Measurements from ENCODE around the gene ENTPD2. TPM values are rescaled to one million over a fixed set of nuclear protein-coding genes. Genes with fewer than 3 reads are reported as not detected.

The ENTPD2 gene
- total RNA-seq, 1 experiment from 2014 or later, result 32.5 TPM

DNA sequence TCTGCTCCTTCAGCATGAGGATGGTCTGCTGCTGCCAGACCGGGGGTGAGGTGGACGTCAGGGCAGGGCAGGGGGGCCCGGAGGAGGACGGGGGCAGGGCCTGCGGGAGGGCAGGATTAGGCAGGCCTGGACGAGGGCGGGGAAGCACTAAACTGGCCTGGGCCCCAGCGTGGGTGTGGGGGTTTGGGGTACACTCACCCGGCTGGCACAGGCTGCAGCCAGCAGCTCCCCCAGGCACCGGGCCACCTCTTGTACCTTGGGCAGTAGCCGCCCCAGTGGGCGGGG lies 11.0 kb upstream of the ENTPD2 start:
- TF ChIP-seq YY1 (IDR thresholded peaks at IDR 0.05; ENCODE audit: extremely low read depth, insufficient replicate concordance, low read depth, low read length), result no peak
- TF ChIP-seq POLR2A (IDR thresholded peaks at IDR 0.05; ENCODE audit: borderline replicate concordance, extremely low read depth, insufficient read depth, insufficient read length), result no peak
- no peak for TF ChIP-seq EGR1 (IDR thresholded peaks at IDR 0.05; ENCODE audit: low read depth)
- TF ChIP-seq EZH2phosphoT487 (IDR thresholded peaks at IDR 0.05; ENCODE audit: borderline replicate concordance), result no peak
- TF ChIP-seq POLR2AphosphoS5 (IDR thresholded peaks at IDR 0.05; ENCODE audit: low read depth, low read length), result no peak
- no peak for TF ChIP-seq SIN3A (IDR thresholded peaks at IDR 0.05; ENCODE audit: low read depth)
- TF ChIP-seq MAX (IDR thresholded peaks at IDR 0.05), result no peak
- no peak for TF ChIP-seq SRF (IDR thresholded peaks at IDR 0.05; ENCODE audit: low read depth)
- TF ChIP-seq FOSL1 (IDR thresholded peaks at IDR 0.05; ENCODE audit: low read depth), result no peak
- no peak for TF ChIP-seq ZNF274 (IDR thresholded peaks at IDR 0.05; ENCODE audit: low read depth, low read length)
- TF ChIP-seq CBX3 (IDR thresholded peaks at IDR 0.05; ENCODE audit: low read depth), result no peak
- no peak for TF ChIP-seq ATF3 (IDR thresholded peaks at IDR 0.05)
- TF ChIP-seq RAD21 (IDR thresholded peaks at IDR 0.05; ENCODE audit: low read depth), result no peak
- no peak for TF ChIP-seq ELF1 (IDR thresholded peaks at IDR 0.05; ENCODE audit: borderline replicate concordance, low read depth)
- no peak for TF ChIP-seq ZFX (IDR thresholded peaks at IDR 0.05)
- TF ChIP-seq SP1 (IDR thresholded peaks at IDR 0.05; ENCODE audit: low read depth), result no peak
- no peak for TF ChIP-seq JUND (IDR thresholded peaks at IDR 0.05)
- TF ChIP-seq REST (IDR thresholded peaks at IDR 0.05; ENCODE audit: low read depth), result no peak
- no peaks in the 10 kb centered on the region for H3K9me2 ChIP-seq (ENCODE audit: insufficient read depth)
- no peak for ATAC-seq
- no peak overlapping the region for H2AFZ ChIP-seq (ENCODE audit: low read depth, low read length, poor library complexity, severe bottlenecking)
- no peak overlapping the region for H3K9ac ChIP-seq (ENCODE audit: low read length)
- CTCF ChIA-PET, result interaction anchor here (1.9 kb wide), 1 partner anchor 12 kb away, joined by 5 read pairs; no protein-coding TSS in a partner anchor
- intact Hi-C loops (cut with micrococcal nuclease), result loop anchor here (1.0 kb wide), 1 partner anchor 15 kb away; no protein-coding TSS in a partner anchor
- H3K4me1 ChIP-seq (ENCODE audit: control insufficient read depth in 1 of 2, insufficient read depth in 2 of 2, low read length in 2 of 2), result peaks cover 13 to 30% of the 10 kb centered on the region in 2 experiments
- H3K9me3 ChIP-seq (ENCODE audit: control insufficient read depth in 1 of 2, insufficient read depth in 1 of 2, low read depth in 1 of 2, low read length in 2 of 2), result no peaks in the 10 kb centered on the region
- peaks cover 43% of the 10 kb centered on the region for H3K79me2 ChIP-seq (ENCODE audit: insufficient read depth, low read length)
- no peak for DNase-seq (ENCODE audit: low read depth, low spot score)
- no TSS peak for BruUV-seq (replicated peaks)
- H3K36me3 ChIP-seq (ENCODE audit: control insufficient read depth in 1 of 2, insufficient read depth in 2 of 2, low read length in 2 of 2), result peaks cover 2 to 8% of the 10 kb centered on the region in 2 experiments; a peak in 1 of 4 replicates
- RAD21 ChIA-PET (ENCODE audit: low non-redundant PET in 1 of 2, low total read pairs in 2 of 2, uncharacterized antibody in 2 of 2, unreplicated experiment in 2 of 2), result no interaction called here
- H3K4me3 ChIP-seq (replicated peaks in 1 of 2; ENCODE audit: low read depth in 1 of 2, low read length in 2 of 2), result no peak overlapping the region
- no peak overlapping the region for H3K4me2 ChIP-seq (ENCODE audit: low read length)
- no peak overlapping the region for H3K27ac ChIP-seq (ENCODE audit: low read depth, low read length)
- no peaks in the 10 kb centered on the region; the same call in 1 of the 2 replicates for H4K20me1 ChIP-seq (ENCODE audit: insufficient read depth)
- POLR2A ChIA-PET, result no interaction called here
- no peaks in the 10 kb centered on the region for H3K27me3 ChIP-seq (ENCODE audit: insufficient read depth, low read length)

All from HCT116 (cell line).